GM20000 (cell line): ENCODE results near the gene DNAH11.

ENCODE experiments used
- DNase-seq: peaks from one replicate; pipeline ENCODE4 v3.0.0; 2012; ENCODE audit warnings: low spot score
- CTCF ChIP-seq: IDR thresholded peaks from 2 replicates; pipeline ENCODE4 v1.5.1; 2012; ENCODE audit warnings: mild to moderate bottlenecking, control low read depth; ENCODE audit errors: extremely low read depth, missing control alignments

Gene DNAH11

GRCh38 chr7:21565614-21566013 is 22.8 kb downstream of the DNAH11 start:
- no peak for DNase-seq

GRCh38 chr7:21566094-21566493 is 23.3 kb downstream of the DNAH11 start:
- no peak for TF ChIP-seq CTCF

More at GRCh38 chr7:21565614-21566013, 22.8 kb downstream of the DNAH11 start:
- TF ChIP-seq CTCF: no peak

GRCh38 chr7:21568762-21569161 is 25.9 kb downstream of the DNAH11 start:
- DNase-seq: peak; percentile 25
- TF ChIP-seq CTCF: no peak

More at GRCh38 chr7:21566094-21566493, 23.3 kb downstream of the DNAH11 start:
- DNase-seq: no peak

GRCh38 chr7:21572331-21573313 is 29.8 kb downstream of the DNAH11 start:
- DNase-seq: no peak
- no peak for TF ChIP-seq CTCF

GRCh38 chr7:21579341-21580072 is 36.7 kb downstream of the DNAH11 start:
- DNase-seq: no peak
- TF ChIP-seq CTCF: no peak

GRCh38 chr7:21580073-21580521 is 37.3 kb downstream of the DNAH11 start:
- no peak for TF ChIP-seq CTCF
- DNase-seq: peak; percentile 11
